Right lobe of liver (tissue), 6 donors: ENCODE results near the gene ZNF527. TPM values are rescaled to one million over a fixed set of nuclear protein-coding genes. Genes with fewer than 3 reads are reported as not detected.

Experiments
- ATAC-seq, 4 donors: fragments of 200-7000 bp; cut with Tn5 transposase; one replicate each; pipeline ENCODE4 v1.9.1; 2020; ENCODE audit warnings: mild to moderate bottlenecking in 4 of 4, moderate library complexity in 4 of 4
- DNase-seq, 3 donors: peaks; one replicate each; pipeline ENCODE4 v3.0.0-alpha.2; 2020
- H3K27ac ChIP-seq, 3 donors: fragments of 200-600 bp; one replicate each; pipeline ENCODE4 v1.8.0; 2022
- H3K27me3 ChIP-seq, 2 donors: fragments of 200-600 bp; one replicate each; pipeline ENCODE4 v1.8.0; 2022
- H3K36me3 ChIP-seq, 4 donors: fragments of 200-600 bp; sonication (generic) in 1 of 4; one replicate each; pipeline versions ENCODE4 v1.5.1 to v1.8.0; 2017 to 2022; ENCODE audit warnings: control low read depth in 1 of 4
- H3K4me1 ChIP-seq, 4 donors: fragments of 200-600 bp; sonication (generic) in 1 of 4; one replicate each; pipeline versions ENCODE4 v1.5.1 to v1.8.0; 2017 to 2022; ENCODE audit warnings: control low read depth in 1 of 4
- H3K4me3 ChIP-seq, 3 donors: fragments of 200-600 bp; one replicate each; pipeline ENCODE4 v1.8.0; 2022
- H3K9me3 ChIP-seq, 4 donors: fragments of 200-600 bp; sonication (generic) in 1 of 4; one replicate each; pipeline versions ENCODE4 v1.5.1 to v1.8.0; 2017 to 2022; ENCODE audit warnings: control low read depth in 1 of 4
- POLR2A ChIP-seq: fragments of 450-650 bp; IDR thresholded peaks from one replicate; pipeline ENCODE4 v1.6.1; 2017; ENCODE audit warnings: antibody characterized with exemption, mild to moderate bottlenecking
- WGBS: methylation state at CpG from one replicate; pipeline ENCODE4 v1.1.6; 2018; ENCODE audit warnings: low coverage, low lambda C conversion rate; ENCODE audit not compliant: insufficient coverage; ENCODE audit errors: missing lambda C conversion rate; 5-methylcytosine and 5-hydroxymethylcytosine counted together
- intact Hi-C, 2 donors: fragments of 100-400 bp; cut with DNase I; formaldehyde crosslinking; loops; one replicate each; pipeline versions ENCODE4 v1.11.2 to v1.14.1; 2022
- long read RNA-seq: library from polyadenylated mRNA; unstranded; transcript quantifications from one replicate; pipeline ENCODE4 v2.0.0, GENCODE V29; 2019
- total RNA-seq, 6 experiments: library from RNA; depleted of rRNA in 2 of 6; stranded (reverse); fragments of >200 nt in 2 of 6; fragmentation: NEBNext Ultra II Directional in 3 of 6; extraction: Animal tissue kit (Norgen Biotek cat#: 25700) in 3 of 6; gene quantifications; one replicate each; pipeline versions ENCODE4 v1.1.0 to v1.2.4, GENCODE V29; 2016 to 2023
- TF ChIP-seq, protein P1 (sequence below), 4 donors: fragments of 200-600 bp in 3 of 4; fragments of 450-650 bp in 1 of 4; IDR thresholded peaks; one replicate each; pipeline versions ENCODE4 v1.5.1 to v1.8.0; 2016 to 2022; ENCODE audit warnings: antibody characterized with exemption in 4 of 4, mild to moderate bottlenecking in 2 of 4
- donor health status: DM: no; HTN: yes; CAD: no.
- donor health status: DM: no; HTN: no; CAD: no.
- donor health status: DM: no; HTN: no; CAD: no.
- donor health status: DM: no; HTN: yes; CAD: no.
- donor health status: DM: no; HTN: yes; CAD: no.

Gene ZNF527
- 1 to 10 TPM; 2.2 to 3.4 (median 2.6) TPM for total RNA-seq
- long read RNA-seq, partial matches to known transcripts = 1 of 1 reads
- long read RNA-seq, other reads (novel, unspliced or antisense) = 0 of 1 reads

DNA sequence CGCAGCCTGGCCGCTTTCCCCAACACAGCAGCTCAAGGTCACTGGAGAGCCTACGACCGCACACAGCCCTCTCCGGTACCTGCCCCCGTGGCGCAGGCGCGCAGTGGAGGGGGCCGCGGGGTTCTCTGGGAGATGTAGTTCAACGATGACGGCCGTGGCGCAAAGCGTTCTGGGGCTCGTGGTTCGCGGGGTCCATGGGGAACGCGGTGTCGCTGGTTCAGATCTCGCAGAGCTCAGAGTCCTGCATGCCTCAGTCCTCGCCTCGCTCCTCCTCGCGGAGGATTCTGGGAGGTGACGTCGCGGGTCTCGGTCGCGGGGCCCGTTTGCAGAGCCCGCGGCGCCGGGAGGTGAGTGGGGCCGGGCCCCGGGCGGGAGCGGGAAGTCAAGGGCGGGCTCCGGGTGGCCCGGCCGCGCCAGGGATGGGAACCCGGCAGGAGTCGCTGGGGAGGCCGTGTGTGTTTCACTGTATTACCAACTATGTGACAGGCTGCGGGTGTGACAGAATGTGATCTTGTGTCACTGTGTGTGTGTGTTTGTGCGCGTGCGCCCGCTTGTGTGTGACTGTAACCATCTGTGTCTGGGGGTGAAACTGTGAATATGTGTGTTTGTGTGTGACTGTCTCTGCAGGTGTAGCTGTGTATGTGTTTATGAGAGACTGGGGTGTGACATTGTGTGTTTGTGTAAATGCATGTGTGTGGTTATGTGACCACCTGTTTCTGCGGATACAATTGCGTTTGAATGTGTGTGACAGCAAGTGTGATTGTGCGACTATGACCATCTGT, at the start of gene ZNF527:
TSS of gene ZNF527 (plus strand) at position 220 of the 782 bp plus-strand sequence. CDS start 3,100 bp downstream, outside the sequence.
- WGBS = 7% methylated on average over 13 of the region's 58 CpGs
- DNase-seq = peak; percentile 97 to 99 (median 98)
- peaks cover 0 to 3% (median 2%) of the 10 kb centered on the region in 4 donors for H3K4me1 ChIP-seq
- peak; percentile 80 for TF ChIP-seq POLR2A
- TF ChIP-seq, protein P1, sequence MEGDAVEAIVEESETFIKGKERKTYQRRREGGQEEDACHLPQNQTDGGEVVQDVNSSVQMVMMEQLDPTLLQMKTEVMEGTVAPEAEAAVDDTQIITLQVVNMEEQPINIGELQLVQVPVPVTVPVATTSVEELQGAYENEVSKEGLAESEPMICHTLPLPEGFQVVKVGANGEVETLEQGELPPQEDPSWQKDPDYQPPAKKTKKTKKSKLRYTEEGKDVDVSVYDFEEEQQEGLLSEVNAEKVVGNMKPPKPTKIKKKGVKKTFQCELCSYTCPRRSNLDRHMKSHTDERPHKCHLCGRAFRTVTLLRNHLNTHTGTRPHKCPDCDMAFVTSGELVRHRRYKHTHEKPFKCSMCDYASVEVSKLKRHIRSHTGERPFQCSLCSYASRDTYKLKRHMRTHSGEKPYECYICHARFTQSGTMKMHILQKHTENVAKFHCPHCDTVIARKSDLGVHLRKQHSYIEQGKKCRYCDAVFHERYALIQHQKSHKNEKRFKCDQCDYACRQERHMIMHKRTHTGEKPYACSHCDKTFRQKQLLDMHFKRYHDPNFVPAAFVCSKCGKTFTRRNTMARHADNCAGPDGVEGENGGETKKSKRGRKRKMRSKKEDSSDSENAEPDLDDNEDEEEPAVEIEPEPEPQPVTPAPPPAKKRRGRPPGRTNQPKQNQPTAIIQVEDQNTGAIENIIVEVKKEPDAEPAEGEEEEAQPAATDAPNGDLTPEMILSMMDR (IDR thresholded peaks at IDR 0.05) = peak in 1 of 4 donors; percentile 3
- peak; percentile 99 for ATAC-seq
- no peaks in the 10 kb centered on the region for H3K27me3 ChIP-seq
- H3K27ac ChIP-seq = peak within 1 kb of the TSS; percentile 66 to 86 (median 83)
- H3K36me3 ChIP-seq = peaks cover 0 to 12% (median 5%) of the 10 kb centered on the region in 4 donors
- intact Hi-C loops = no loop called here
- peak within 1 kb of the TSS; percentile 67 to 88 (median 81) for H3K4me3 ChIP-seq
- peaks cover 0 to 7% (median 0%) of the 10 kb centered on the region in 4 donors for H3K9me3 ChIP-seq

DNA sequence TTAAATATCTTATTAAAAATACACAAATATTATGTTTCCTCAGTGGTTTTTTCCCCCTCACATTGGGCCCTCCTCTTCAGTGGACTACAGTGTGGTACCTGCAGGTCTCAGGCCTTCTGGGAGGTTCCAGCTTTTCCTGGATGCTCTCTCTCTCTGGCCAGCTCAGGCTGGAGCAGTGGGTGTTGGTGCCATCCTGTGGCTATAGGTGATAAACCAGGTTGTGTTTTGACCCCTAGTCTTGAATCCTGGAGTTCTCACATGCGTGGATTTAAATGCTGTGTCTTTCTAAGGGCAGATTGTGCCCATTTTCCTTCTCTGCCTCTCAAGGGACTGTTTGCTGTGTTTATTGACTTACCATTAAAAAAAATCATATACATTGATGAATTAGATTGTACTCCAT, 41.2 kb upstream of the ZNF527 start:
- no peak for DNase-seq
- peaks cover 0 to 22% (median 0%) of the 10 kb centered on the region in 4 donors for H3K36me3 ChIP-seq
- peak in 1 of 4 donors; percentile 41 for ATAC-seq
- 92% methylated on average over 1 of the region's 1 CpG for WGBS
- intact Hi-C loops = no loop called here
- H3K9me3 ChIP-seq = no peaks in the 10 kb centered on the region
- H3K4me3 ChIP-seq = no peak overlapping the region
- no peaks in the 10 kb centered on the region for H3K4me1 ChIP-seq
- H3K27ac ChIP-seq = no peak overlapping the region
- H3K27me3 ChIP-seq = no peaks in the 10 kb centered on the region
- TF ChIP-seq, protein P1 (IDR thresholded peaks at IDR 0.05) = peak in 1 of 4 donors; percentile 20
- no peak for TF ChIP-seq POLR2A

DNA sequence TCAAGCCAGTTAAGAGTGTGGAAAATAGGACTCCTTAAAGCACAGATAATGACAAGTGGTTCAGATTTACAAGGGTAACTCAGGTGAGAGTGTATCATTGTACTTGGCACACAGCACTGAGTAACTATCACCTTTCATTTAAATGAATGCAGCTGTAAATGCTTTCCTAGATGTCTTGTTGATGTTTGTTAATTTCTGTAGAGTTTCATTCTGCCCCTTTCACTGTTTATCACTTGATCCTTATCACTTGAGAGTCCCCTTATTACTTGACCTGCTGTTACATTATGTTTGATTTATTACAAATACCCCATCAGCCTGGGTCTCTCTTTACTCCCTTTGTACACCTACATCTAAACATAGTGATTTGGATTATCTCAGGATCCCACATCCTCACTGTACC, 38.1 kb upstream of the ZNF527 start:
- no peak for ATAC-seq
- Histone ChIP-seq H3K27me3 (no peaks in the 10 kb centered on the region), H3K9me3 (no peaks in the 10 kb centered on the region), H3K4me3 (no peak overlapping the region), H3K4me1 (no peaks in the 10 kb centered on the region), H3K27ac (no peak overlapping the region), H3K36me3 (peaks cover 0 to 11% (median 0%) of the 10 kb centered on the region in 4 donors)
- TF ChIP-seq, protein P1 (IDR thresholded peaks at IDR 0.05) = no peak
- no peak for TF ChIP-seq POLR2A
- intact Hi-C loops = no loop called here
- no peak for DNase-seq

DNA sequence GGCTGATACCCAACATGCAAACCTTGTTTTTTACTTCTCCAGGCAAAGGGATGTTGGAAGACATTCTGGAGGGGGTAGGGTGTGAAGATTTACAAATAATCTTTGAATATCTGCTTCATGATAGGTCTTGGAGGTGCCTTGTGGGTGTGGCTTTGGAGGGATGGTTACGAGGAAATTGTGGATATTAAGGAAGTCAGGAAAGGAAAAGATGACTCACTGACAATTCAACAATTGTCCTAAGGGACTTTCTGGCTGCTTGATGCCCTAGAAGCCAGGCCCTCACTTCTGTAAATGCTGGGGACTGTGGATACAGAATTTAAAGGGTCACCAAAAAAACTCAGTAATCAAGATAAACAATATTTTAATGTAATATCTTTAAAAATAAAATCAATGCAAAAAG, 37.4 kb upstream of the ZNF527 start:
- WGBS = 100% methylated on average over 1 of the region's 1 CpG
- H3K27ac ChIP-seq = no peak overlapping the region

More for the DNA sequence above, 37.4 kb upstream of the ZNF527 start:
- intact Hi-C loops = no loop called here
- no peak for TF ChIP-seq POLR2A
- TF ChIP-seq, protein P1 (IDR thresholded peaks at IDR 0.05) = no peak
- no peaks in the 10 kb centered on the region for H3K27me3 ChIP-seq
- peaks cover 0 to 10% (median 0%) of the 10 kb centered on the region in 4 donors for H3K36me3 ChIP-seq
- H3K4me1 ChIP-seq = no peaks in the 10 kb centered on the region
- no peak overlapping the region for H3K4me3 ChIP-seq
- ATAC-seq = no peak
- H3K9me3 ChIP-seq = no peaks in the 10 kb centered on the region
- DNase-seq = no peak
